Gastroesophageal sphincter (tissue), 3 donors: ENCODE results near the gene PRAMEF12.

Source experiments
- EP300 ChIP-seq: sonication (generic); formaldehyde crosslinking; IDR thresholded peaks from one replicate; pipeline ENCODE4 v1.6.1; 2017; ENCODE audit warnings: antibody characterized with exemption, mild to moderate bottlenecking
- POLR2A ChIP-seq, 2 donors: fragments of 450-650 bp; IDR thresholded peaks; one replicate each; pipeline ENCODE4 v1.6.1; 2017; ENCODE audit warnings: antibody characterized with exemption in 2 of 2, mild to moderate bottlenecking in 2 of 2, moderate library complexity in 1 of 2
- POLR2AphosphoS5 ChIP-seq: sonication (generic); formaldehyde crosslinking; IDR thresholded peaks from one replicate; pipeline ENCODE4 v1.6.1; 2017; ENCODE audit warnings: antibody characterized with exemption
- TF ChIP-seq, protein P1 (sequence below), 4 experiments: fragments of 200-600 bp in 2 of 4; fragments of 450-650 bp in 2 of 4; sonication (generic) in 1 of 4; IDR thresholded peaks; one replicate each; pipeline ENCODE4 v1.5.1; 2017 to 2019; ENCODE audit warnings: antibody characterized with exemption in 4 of 4, mild to moderate bottlenecking in 2 of 4, moderate library complexity in 2 of 4

DNA sequence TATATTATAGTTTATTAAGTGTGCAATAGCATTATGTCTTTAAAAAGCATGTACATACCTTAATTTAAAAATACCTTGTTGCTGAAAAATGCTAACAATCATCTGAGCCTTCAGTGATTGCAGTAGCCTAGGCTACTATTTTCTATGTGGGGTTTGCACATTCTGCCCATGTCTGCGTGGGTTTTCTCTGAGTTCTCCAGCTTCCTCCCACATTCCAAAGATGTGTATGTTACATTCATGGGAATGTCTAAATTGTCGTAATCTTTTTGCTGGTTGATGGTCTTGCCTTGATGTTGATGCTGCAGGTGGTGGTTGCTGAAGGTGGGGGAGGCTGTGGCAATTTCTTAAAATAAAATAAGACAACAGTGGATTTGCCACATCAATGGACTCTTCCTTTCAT is 45.1 kb upstream of the PRAMEF12 start:
- no peak for TF ChIP-seq POLR2A (IDR thresholded peaks at IDR 0.05)
- TF ChIP-seq, protein P1, sequence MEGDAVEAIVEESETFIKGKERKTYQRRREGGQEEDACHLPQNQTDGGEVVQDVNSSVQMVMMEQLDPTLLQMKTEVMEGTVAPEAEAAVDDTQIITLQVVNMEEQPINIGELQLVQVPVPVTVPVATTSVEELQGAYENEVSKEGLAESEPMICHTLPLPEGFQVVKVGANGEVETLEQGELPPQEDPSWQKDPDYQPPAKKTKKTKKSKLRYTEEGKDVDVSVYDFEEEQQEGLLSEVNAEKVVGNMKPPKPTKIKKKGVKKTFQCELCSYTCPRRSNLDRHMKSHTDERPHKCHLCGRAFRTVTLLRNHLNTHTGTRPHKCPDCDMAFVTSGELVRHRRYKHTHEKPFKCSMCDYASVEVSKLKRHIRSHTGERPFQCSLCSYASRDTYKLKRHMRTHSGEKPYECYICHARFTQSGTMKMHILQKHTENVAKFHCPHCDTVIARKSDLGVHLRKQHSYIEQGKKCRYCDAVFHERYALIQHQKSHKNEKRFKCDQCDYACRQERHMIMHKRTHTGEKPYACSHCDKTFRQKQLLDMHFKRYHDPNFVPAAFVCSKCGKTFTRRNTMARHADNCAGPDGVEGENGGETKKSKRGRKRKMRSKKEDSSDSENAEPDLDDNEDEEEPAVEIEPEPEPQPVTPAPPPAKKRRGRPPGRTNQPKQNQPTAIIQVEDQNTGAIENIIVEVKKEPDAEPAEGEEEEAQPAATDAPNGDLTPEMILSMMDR (IDR thresholded peaks at IDR 0.05), result no peak
- TF ChIP-seq POLR2AphosphoS5, result no peak
- TF ChIP-seq EP300, result no peak
